HCT116 (cell line): ENCODE data around the gene ARIH2. TPM values are rescaled to one million over a fixed set of nuclear protein-coding genes. Genes with fewer than 3 reads are reported as not detected.
A peak's percentile ranks its signal among the peaks of the same experiment; 100 is the strongest.

Source experiments
- ATAC-seq: fragments of 200-7000 bp; cut with Tn5 transposase; 2 replicates; pipeline ENCODE4 v1.9.1; 2020; ENCODE audit warnings: mild to moderate bottlenecking, moderate library complexity
- BruUV-seq: library from RNA; stranded (reverse); fragments of 400-500 nt; replicated peaks from 2 replicates; lab custom pipeline; 2021; lab: Mats Ljungman, UMichigan
- CTCF ChIA-PET: fragments of 300-600 bp; sonication (Branson Sonifier 250); formaldehyde crosslinking; loops from one replicate; lab custom pipeline; 2021; ENCODE audit warnings: antibody characterized with exemption; lab: Charles Lee
- POLR2A ChIA-PET: fragments of 300-600, 350-600 bp; sonication (Branson Sonifier 250); formaldehyde crosslinking; loops from one replicate; lab custom pipeline; 2021; ENCODE audit warnings: antibody characterized with exemption; lab: Charles Lee
- RAD21 ChIA-PET, 2 experiments: fragments of 300-600 bp; sonication (Branson Sonifier 250); formaldehyde crosslinking; loops; one replicate each; lab custom pipeline; 2023; ENCODE audit warnings: low total read pairs in 2 of 2; ENCODE audit not compliant: uncharacterized antibody in 2 of 2, unreplicated experiment in 2 of 2, low non-redundant PET in 1 of 2; lab: Charles Lee
- DNase-seq: peaks from one replicate; pipeline ENCODE4 v3.0.0-alpha.2; 2010; ENCODE audit warnings: low read depth, low spot score
- H2AFZ ChIP-seq: fragments of 200-600 bp; shearing (Covaris generic), sonication (generic); 2 replicates; pipeline ENCODE4 v1.6.1; 2017; ENCODE audit warnings: low read depth, mixed run types, mixed read lengths, antibody characterized with exemption, low read length; ENCODE audit not compliant: poor library complexity, severe bottlenecking
- H3K27ac ChIP-seq: 2 replicates; pipeline ENCODE4 v1.5.1; 2012; ENCODE audit warnings: low read depth, low read length
- H3K27me3 ChIP-seq: fragments of 200-600 bp; sonication (generic); 2 replicates; pipeline ENCODE4 v1.6.1; 2016; ENCODE audit warnings: mixed run types, low read length, mixed read lengths; ENCODE audit not compliant: insufficient read depth
- H3K36me3 ChIP-seq, 2 experiments: fragments of 200-500 bp in 1 of 2; fragments of 200-600 bp in 1 of 2; sonication (Bioruptor generic) in 1 of 2; sonication (generic) in 1 of 2; 2 replicates each; pipeline versions ENCODE4 v1.5.1 to v1.6.1; 2014 to 2016; ENCODE audit warnings: low read length in 2 of 2, inconsistent platforms in 1 of 2, mixed read lengths in 1 of 2, mixed run types in 1 of 2; ENCODE audit not compliant: insufficient read depth in 2 of 2, control insufficient read depth in 1 of 2
- H3K4me1 ChIP-seq, 2 experiments: fragments of 200-600 bp in 1 of 2; sonication (generic) in 1 of 2; 2 replicates each; pipeline versions ENCODE4 v1.5.1 to v1.6.1; 2012 to 2017; ENCODE audit warnings: low read length in 2 of 2, inconsistent platforms in 1 of 2, mild to moderate bottlenecking in 1 of 2, mixed read lengths in 1 of 2, mixed run types in 1 of 2, moderate library complexity in 1 of 2; ENCODE audit not compliant: insufficient read depth in 2 of 2, control insufficient read depth in 1 of 2
- H3K4me2 ChIP-seq: fragments of 200-600 bp; sonication (generic); 2 replicates; pipeline ENCODE4 v1.6.1; 2017; ENCODE audit warnings: mixed run types, low read length, mixed read lengths
- H3K4me3 ChIP-seq, 2 experiments: fragments of 200-600 bp in 1 of 2; sonication (generic) in 1 of 2; replicated peaks in 1 of 2; 2 replicates each; pipeline ENCODE4 v1.5.1; 2011 to 2016; ENCODE audit warnings: low read length in 2 of 2, control low read depth in 1 of 2, low read depth in 1 of 2, mild to moderate bottlenecking in 1 of 2, mixed read lengths in 1 of 2, mixed run types in 1 of 2
- H3K79me2 ChIP-seq: fragments of 200-600 bp; sonication (generic); 2 replicates; pipeline ENCODE4 v1.6.1; 2017; ENCODE audit warnings: mild to moderate bottlenecking, mixed run types, low read length, moderate library complexity, mixed read lengths; ENCODE audit not compliant: insufficient read depth
- H3K9ac ChIP-seq: fragments of 200-600 bp; sonication (generic); 2 replicates; pipeline ENCODE4 v1.6.1; 2016; ENCODE audit warnings: low read length, mixed read lengths
- H3K9me2 ChIP-seq: fragments of 200-600 bp; sonication (generic), shearing (Covaris generic); 2 replicates; pipeline ENCODE4 v1.6.1; 2017; ENCODE audit warnings: mixed run types, mild to moderate bottlenecking, moderate library complexity; ENCODE audit not compliant: insufficient read depth
- H3K9me3 ChIP-seq, 2 experiments: fragments of 200-500 bp in 1 of 2; fragments of 200-600 bp in 1 of 2; sonication (Bioruptor generic) in 1 of 2; sonication (generic) in 1 of 2; 2 replicates each; pipeline ENCODE4 v1.6.1; 2014 to 2017; ENCODE audit warnings: low read length in 2 of 2, mixed read lengths in 2 of 2, inconsistent platforms in 1 of 2, low read depth in 1 of 2, mild to moderate bottlenecking in 1 of 2, mixed run types in 1 of 2, moderate library complexity in 1 of 2; ENCODE audit not compliant: control insufficient read depth in 1 of 2, insufficient read depth in 1 of 2
- H4K20me1 ChIP-seq: fragments of 200-600 bp; sonication (generic), shearing (Covaris generic); 2 replicates; pipeline ENCODE4 v1.6.1; 2017; ENCODE audit warnings: mixed run types, mild to moderate bottlenecking, moderate library complexity; ENCODE audit not compliant: insufficient read depth
- EGR1 ChIP-seq: IDR thresholded peaks from 2 replicates; pipeline ENCODE4 v1.6.1; 2012; ENCODE audit warnings: low read depth
- EZH2phosphoT487 ChIP-seq: fragments of 200-600 bp; IDR thresholded peaks from 2 replicates; pipeline ENCODE4 v1.6.1; 2018; ENCODE audit warnings: antibody characterized with exemption, borderline replicate concordance
- POLR2AphosphoS5 ChIP-seq: IDR thresholded peaks from 2 replicates; pipeline ENCODE4 v1.6.1; 2011; ENCODE audit warnings: mild to moderate bottlenecking, low read depth, low read length, moderate library complexity
- ZBTB33 ChIP-seq: IDR thresholded peaks from 2 replicates; pipeline ENCODE4 v1.6.1; 2011; ENCODE audit warnings: mild to moderate bottlenecking, low read length, moderate library complexity; ENCODE audit not compliant: insufficient replicate concordance; ENCODE audit errors: extremely low read depth
- intact Hi-C: fragments of 100-400 bp; cut with micrococcal nuclease; formaldehyde crosslinking; loops from 2 replicates; pipeline ENCODE4 v1.10.0; 2022
- total RNA-seq: library from RNA; stranded (reverse); gene quantifications from one replicate; pipeline ENCODE4 v1.2.1, GENCODE V29; 2021; ENCODE audit not compliant: unreplicated experiment

The ARIH2 gene
- total RNA-seq, 1 experiment from 2014 or later = 105 TPM

- Histone ChIP-seq H3K4me2 (peak overlapping the region; percentile 90), H3K36me3 (peaks cover 16 to 33% of the 10 kb centered on the region in 2 experiments; a peak in 3 of 4 replicates), H3K79me2 (peaks cover 49% of the 10 kb centered on the region), H4K20me1 (no peaks in the 10 kb centered on the region), H3K9me2 (no peaks in the 10 kb centered on the region), H2AFZ (no peak overlapping the region), H3K4me3 (peak overlapping the region; percentile 61 to 80), H3K9me3 (no peaks in the 10 kb centered on the region), H3K27ac (peak overlapping the region; percentile 99), H3K9ac (peak overlapping the region; percentile 99), H3K4me1 (peaks cover 14 to 43% of the 10 kb centered on the region in 2 experiments), H3K27me3 (no peaks in the 10 kb centered on the region)
- no TSS peak for BruUV-seq
- POLR2A ChIA-PET = interaction anchor here (2.0 to 5.3 kb wide), 4 partner anchors 9 to 77 kb away, joined by 5 to 41 read pairs (median 22); partner anchors contain the start of genes IMPDH2, QRICH1 and WDR6
- intact Hi-C loops = no loop called here
- RAD21 ChIA-PET = no interaction called here
- ATAC-seq = no peak
- no peak for DNase-seq
- TF ChIP-seq EGR1 (no peak), EZH2phosphoT487 (no peak), POLR2AphosphoS5 (peak; percentile 33; the same call in 1 of the 2 replicates), ZBTB33 (no peak)
- CTCF ChIA-PET = interaction anchor here (1.2 to 3.3 kb wide), 2 partner anchors 9 to 28 kb away, joined by 3 to 16 read pairs; partner anchors contain the start of gene WDR6
Measured at GRCh38 chr3:49016414-49017228, 98.0 kb downstream of the ARIH2 start.
